Neural progenitor cell (in vitro differentiated cells): Measurements from ENCODE around the gene SENP1. TPM values are rescaled to one million over a fixed set of nuclear protein-coding genes. Genes with fewer than 3 reads are reported as not detected.

Experiments used
- DNase-seq: peaks from one replicate; pipeline ENCODE4 v3.0.0-alpha.2; 2016; ENCODE audit warnings: low spot score
- H2AFZ ChIP-seq: fragments of 200-600 bp; sonication (generic); replicated peaks from 2 replicates; pipeline ENCODE4 v1.6.1; 2016; ENCODE audit warnings: antibody characterized with exemption
- H3F3A ChIP-seq: fragments of 200-600 bp; sonication (generic); 2 replicates; pipeline ENCODE4 v1.6.1; 2016; ENCODE audit warnings: antibody characterized with exemption, low read depth
- H3K27ac ChIP-seq: fragments of 200-600 bp; sonication (generic); 2 replicates; pipeline ENCODE4 v1.5.1; 2016; ENCODE audit warnings: mild to moderate bottlenecking
- H3K27me3 ChIP-seq: fragments of 200-600 bp; sonication (generic); 2 replicates; pipeline ENCODE4 v1.6.1; 2016; ENCODE audit warnings: mild to moderate bottlenecking, moderate library complexity
- H3K36me3 ChIP-seq: fragments of 200-600 bp; sonication (generic); 2 replicates; pipeline ENCODE4 v1.5.1; 2016
- H3K4me1 ChIP-seq: fragments of 200-600 bp; sonication (generic); 2 replicates; pipeline ENCODE4 v1.6.1; 2016; ENCODE audit warnings: mixed run types
- H3K4me2 ChIP-seq: fragments of 200-600 bp; sonication (generic); 2 replicates; pipeline ENCODE4 v1.6.1; 2016
- H3K4me3 ChIP-seq: fragments of 200-600 bp; sonication (generic); 2 replicates; pipeline ENCODE4 v1.5.1; 2016
- H3K79me2 ChIP-seq: fragments of 200-600 bp; sonication (generic); 2 replicates; pipeline ENCODE4 v1.6.1; 2016; ENCODE audit warnings: low read depth
- H3K9ac ChIP-seq: fragments of 200-600 bp; sonication (generic); 2 replicates; pipeline ENCODE4 v1.6.1; 2016
- H3K9me3 ChIP-seq: fragments of 200-600 bp; sonication (generic); 2 replicates; pipeline ENCODE4 v1.5.1; 2016; ENCODE audit warnings: low read depth
- H4K20me1 ChIP-seq: fragments of 200-600 bp; sonication (generic); 2 replicates; pipeline ENCODE4 v1.6.1; 2016; ENCODE audit warnings: low read depth
- H3K27ac Mint-ChIP-seq: 3 replicates; pipeline ENCODE4 v1.8.0; 2021; ENCODE audit warnings: mixed read lengths
- H3K27me3 Mint-ChIP-seq: 2 replicates; pipeline ENCODE4 v1.8.0; 2022; ENCODE audit warnings: low read depth, mild to moderate bottlenecking, inconsistent platforms, moderate library complexity, mixed read lengths; ENCODE audit not compliant: insufficient read depth
- H3K36me3 Mint-ChIP-seq: 3 replicates; pipeline ENCODE4 v1.8.0; 2021; ENCODE audit warnings: mixed read lengths
- H3K4me1 Mint-ChIP-seq: 3 replicates; pipeline ENCODE4 v1.8.0; 2021; ENCODE audit warnings: mixed read lengths
- H3K4me3 Mint-ChIP-seq: 3 replicates; pipeline ENCODE4 v1.8.0; 2021; ENCODE audit warnings: mild to moderate bottlenecking, moderate library complexity, mixed read lengths
- H3K9me3 Mint-ChIP-seq: 3 replicates; pipeline ENCODE4 v1.8.0; 2020; ENCODE audit warnings: mixed read lengths
- CTCF ChIP-seq: fragments of 200-600 bp; sonication (generic); IDR thresholded peaks from 2 replicates; pipeline ENCODE4 v1.5.1; 2017; ENCODE audit warnings: antibody characterized with exemption, mild to moderate bottlenecking
- EZH2 ChIP-seq: fragments of 200-600 bp; sonication (generic); IDR thresholded peaks from 2 replicates; pipeline ENCODE4 v1.6.1; 2017; ENCODE audit warnings: antibody characterized with exemption, mild to moderate bottlenecking, moderate library complexity
- EZH2phosphoT487 ChIP-seq: fragments of 200-600 bp; sonication (generic); IDR thresholded peaks from 2 replicates; pipeline ENCODE4 v1.6.1; 2017; ENCODE audit warnings: antibody characterized with exemption
- total RNA-seq: library from RNA; depleted of rRNA; stranded (reverse); fragments of >200 nt; gene quantifications from 2 replicates; pipeline ENCODE4 v1.2.3, GENCODE V29; 2015; ENCODE audit warnings: low replicate concordance

The SENP1 gene
- total RNA-seq, 1 donor from 2014 or later: 89.9 TPM

- no peaks in the 10 kb centered on the region for H3K36me3 Mint-ChIP-seq
- H3K9me3 Mint-ChIP-seq: no peaks in the 10 kb centered on the region
- Histone ChIP-seq H3K27ac (no peak overlapping the region), H3K4me3 (no peak overlapping the region), H3K9ac (no peak overlapping the region), H3K79me2 (no peaks in the 10 kb centered on the region), H2AFZ (no peak overlapping the region), H3K36me3 (no peaks in the 10 kb centered on the region), H4K20me1 (no peaks in the 10 kb centered on the region), H3K9me3 (no peaks in the 10 kb centered on the region), H3K4me2 (no peak overlapping the region), H3K27me3 (peaks cover 87% of the 10 kb centered on the region), H3F3A (peaks cover 26% of the 10 kb centered on the region), H3K4me1 (peaks cover 37% of the 10 kb centered on the region)
- no peak overlapping the region for H3K27ac Mint-ChIP-seq
- H3K27me3 Mint-ChIP-seq: no peaks in the 10 kb centered on the region
- TF ChIP-seq EZH2phosphoT487: no peak
- no peak for TF ChIP-seq CTCF
- no peak for TF ChIP-seq EZH2
- H3K4me1 Mint-ChIP-seq: peaks cover 30% of the 10 kb centered on the region
- peak overlapping the region; percentile 37 for H3K4me3 Mint-ChIP-seq
- DNase-seq: no peak
Measured at GRCh38 chr12:48017921-48018617, 87.8 kb downstream of the SENP1 start.

DNA sequence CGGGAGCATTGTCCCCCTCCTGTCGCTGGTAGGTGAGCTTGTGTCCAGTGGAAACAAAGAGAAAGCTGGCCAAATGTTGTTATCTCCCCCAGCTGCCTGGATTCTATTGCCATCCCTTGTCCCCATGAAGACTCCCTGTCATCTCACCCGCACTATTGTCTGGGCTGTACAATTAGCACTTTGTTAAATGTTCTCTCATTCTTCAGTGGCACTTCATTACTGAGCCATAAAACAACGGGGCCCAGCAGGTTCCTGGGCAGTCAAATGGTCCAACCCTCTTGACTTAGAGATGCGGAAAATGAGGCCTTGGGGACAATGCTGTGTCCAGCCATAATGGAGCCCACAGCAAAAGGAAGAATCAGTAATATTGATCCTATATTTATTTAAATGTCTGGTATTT lies 88.4 kb downstream of the SENP1 start:
- Histone ChIP-seq H3K36me3 (no peaks in the 10 kb centered on the region), H3K9ac (no peak overlapping the region), H3K4me2 (no peak overlapping the region), H3K27ac (no peak overlapping the region), H2AFZ (no peak overlapping the region), H3K9me3 (no peaks in the 10 kb centered on the region), H3K4me3 (no peak overlapping the region), H3K27me3 (peaks cover 92% of the 10 kb centered on the region), H3K79me2 (no peaks in the 10 kb centered on the region), H3K4me1 (peaks cover 31% of the 10 kb centered on the region), H4K20me1 (no peaks in the 10 kb centered on the region), H3F3A (peaks cover 20% of the 10 kb centered on the region)
- TF ChIP-seq EZH2: no peak
- no peak for TF ChIP-seq EZH2phosphoT487
- TF ChIP-seq CTCF: no peak
- Mint-ChIP-seq H3K36me3 (no peaks in the 10 kb centered on the region), H3K27me3 (no peaks in the 10 kb centered on the region), H3K9me3 (no peaks in the 10 kb centered on the region), H3K4me1 (peaks cover 25% of the 10 kb centered on the region), H3K27ac (no peak overlapping the region), H3K4me3 (no peak overlapping the region)
- peak; percentile 39 for DNase-seq

DNA sequence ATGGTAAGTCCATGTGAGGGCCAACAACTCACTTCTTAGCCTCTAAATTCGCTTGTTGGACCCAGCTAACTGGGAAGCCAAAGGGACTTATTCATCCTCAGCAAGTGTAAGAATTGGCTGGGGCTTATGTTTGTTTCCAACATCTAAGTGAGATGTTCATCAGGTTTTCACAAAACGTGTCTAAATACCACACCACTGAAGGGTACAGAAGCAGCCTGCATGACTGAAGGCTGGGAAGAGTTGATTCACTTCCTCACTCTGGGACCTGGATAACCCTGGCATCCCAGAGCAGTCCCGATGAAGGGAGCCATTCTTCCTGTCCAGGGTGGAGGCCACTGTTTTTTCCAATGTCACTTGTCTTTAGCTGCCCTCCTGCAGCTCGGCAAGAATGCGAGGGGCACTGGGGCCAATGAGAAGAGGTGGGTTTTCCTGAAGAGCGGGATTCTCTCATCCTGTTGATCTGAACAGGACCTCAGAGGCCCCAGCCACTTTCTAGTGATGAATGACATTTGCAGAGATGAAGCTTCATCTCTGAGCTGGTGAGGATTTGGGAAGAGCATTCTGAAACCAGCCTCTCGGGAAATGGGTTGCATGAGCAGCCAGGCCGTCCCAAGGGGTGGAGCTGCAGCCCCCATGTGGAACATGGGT lies 89.4 kb downstream of the SENP1 start:
- Histone ChIP-seq H3K4me3 (no peak overlapping the region), H4K20me1 (no peaks in the 10 kb centered on the region), H3K4me2 (no peak overlapping the region), H3K9me3 (no peaks in the 10 kb centered on the region), H2AFZ (no peak overlapping the region), H3K27ac (no peak overlapping the region), H3K9ac (no peak overlapping the region), H3K79me2 (no peaks in the 10 kb centered on the region), H3F3A (peaks cover 10% of the 10 kb centered on the region), H3K4me1 (peaks cover 21% of the 10 kb centered on the region), H3K36me3 (no peaks in the 10 kb centered on the region), H3K27me3 (peaks cover 97% of the 10 kb centered on the region)
- TF ChIP-seq CTCF: no peak
- no peak for TF ChIP-seq EZH2
- TF ChIP-seq EZH2phosphoT487: no peak
- Mint-ChIP-seq H3K9me3 (no peaks in the 10 kb centered on the region), H3K4me3 (no peak overlapping the region), H3K4me1 (peaks cover 15% of the 10 kb centered on the region), H3K36me3 (no peaks in the 10 kb centered on the region), H3K27ac (no peak overlapping the region), H3K27me3 (peaks cover 6% of the 10 kb centered on the region)
- no peak for DNase-seq
